Stomach (tissue), 9 donors: Measurements from ENCODE around the gene EMILIN1. TPM values are rescaled to one million over a fixed set of nuclear protein-coding genes. Genes with fewer than 3 reads are reported as not detected.

Experiments
- DNase-seq, 2 donors: peaks; one replicate each; pipeline versions ENCODE4 v3.0.0 to v3.0.0-alpha.2; 2013 to 2019
- H3K27ac ChIP-seq, 5 donors: fragments of 200-600 bp in 4 of 5; sonication (generic) in 4 of 5; one replicate each; pipeline ENCODE4 v1.5.1; 2013 to 2019; ENCODE audit warnings: mild to moderate bottlenecking in 1 of 5, moderate library complexity in 1 of 5
- H3K27me3 ChIP-seq, 3 donors: fragments of 200-600 bp; sonication (generic); one replicate each; pipeline ENCODE4 v1.5.1; 2017 to 2019; ENCODE audit warnings: mixed run types in 1 of 3
- H3K36me3 ChIP-seq, 4 donors: fragments of 200-600 bp; sonication (generic); 1 replicate in 3 of 4; 2 replicates in 1 of 4; pipeline ENCODE4 v1.5.1; 2016 to 2019
- H3K4me1 ChIP-seq, 4 donors: fragments of 200-600 bp; sonication (generic); one replicate each; pipeline ENCODE4 v1.5.1; 2016 to 2019
- H3K4me3 ChIP-seq, 4 donors: fragments of 200-600 bp; sonication (generic) in 3 of 4; one replicate each; pipeline ENCODE4 v1.5.1; 2016 to 2019; ENCODE audit warnings: mild to moderate bottlenecking in 1 of 4
- H3K9me3 ChIP-seq, 4 donors: fragments of 200-600 bp; sonication (generic); one replicate each; pipeline ENCODE4 v1.5.1; 2016 to 2019
- CTCF ChIP-seq, 7 experiments: fragments of 450-650 bp in 4 of 7; fragments of 200-600 bp in 3 of 7; sonication (generic) in 3 of 7; IDR thresholded peaks; one replicate each; pipeline ENCODE4 v1.5.1; 2016 to 2019; ENCODE audit warnings: antibody characterized with exemption in 7 of 7, control low read depth in 2 of 7, mild to moderate bottlenecking in 1 of 7
- EP300 ChIP-seq: sonication (generic); formaldehyde crosslinking; IDR thresholded peaks from one replicate; pipeline ENCODE4 v1.6.1; 2017; ENCODE audit warnings: antibody characterized with exemption
- POLR2A ChIP-seq, 4 donors: fragments of 450-650 bp; IDR thresholded peaks; one replicate each; pipeline ENCODE4 v1.6.1; 2016; ENCODE audit warnings: antibody characterized with exemption in 4 of 4, control low read depth in 2 of 4, mild to moderate bottlenecking in 1 of 4, moderate library complexity in 1 of 4
- POLR2AphosphoS5 ChIP-seq, 3 donors: sonication (generic); formaldehyde crosslinking; IDR thresholded peaks; one replicate each; pipeline ENCODE4 v1.6.1; 2016; ENCODE audit warnings: antibody characterized with exemption in 3 of 3
- WGBS, 5 donors: extraction: QIAGEN DNeasy Blood & Tissue Kit in 3 of 5; methylation state at CpG; one replicate each; pipeline versions ENCODE4 v1.1.5 to v1.1.7; 2013 to 2018; 5-methylcytosine and 5-hydroxymethylcytosine counted together
- intact Hi-C: fragments of 100-400 bp; cut with DNase I; formaldehyde crosslinking; loops from one replicate; pipeline ENCODE4 v1.15.1; 2023; ENCODE audit warnings: low total_unique reads
- polyA plus RNA-seq, 3 donors: library from polyadenylated mRNA; stranded (reverse); fragments of 200-250 nt; gene quantifications; one replicate each; pipeline ENCODE4 v1.2.3, GENCODE V29; 2013
- total RNA-seq, 5 donors: library from RNA; depleted of rRNA; stranded (reverse); fragments of >200 nt; gene quantifications; one replicate each; pipeline versions ENCODE4 v1.1.0 to v1.2.3, GENCODE V29; 2014 to 2016
- donor health status: healthy with polysubstance abuse.
- donor health status: Bipolar disorder and iron deficiency.
- donor health status: healthy.

The EMILIN1 gene
- total and polyA plus RNA-seq, 8 donors: 17.5 to 208 (median 52.1) TPM

- H3K4me1 ChIP-seq: peaks cover 0 to 25% (median 16%) of the 10 kb centered on the region in 4 donors
- no peaks in the 10 kb centered on the region for H3K27me3 ChIP-seq
- H3K27ac ChIP-seq: no peak overlapping the region
- no peak for DNase-seq
- H3K4me3 ChIP-seq: no peak overlapping the region
- WGBS, 5 donors: 90 to 95% (median 93%) methylated on average over 24 of the region's 24 CpGs
- H3K9me3 ChIP-seq: no peaks in the 10 kb centered on the region
- TF ChIP-seq CTCF (IDR thresholded peaks at IDR 0.05) (no peak), POLR2AphosphoS5 (IDR thresholded peaks at IDR 0.05) (no peak), EP300 (no peak), POLR2A (IDR thresholded peaks at IDR 0.05) (no peak)
- peaks cover 0 to 20% (median 0%) of the 10 kb centered on the region in 4 donors for H3K36me3 ChIP-seq
- intact Hi-C loops: no loop called here
Measured at GRCh38 chr2:27094353-27094984, 16.1 kb downstream of the EMILIN1 start.

- WGBS, 5 donors: 89 to 100% (median 96%) methylated on average over 2 of the region's 2 CpGs
- Histone ChIP-seq H3K9me3 (no peaks in the 10 kb centered on the region), H3K4me1 (peaks cover 0 to 25% (median 16%) of the 10 kb centered on the region in 4 donors), H3K36me3 (peaks cover 0 to 29% (median 0%) of the 10 kb centered on the region in 4 donors), H3K27me3 (no peaks in the 10 kb centered on the region), H3K27ac (no peak overlapping the region), H3K4me3 (no peak overlapping the region)
- intact Hi-C loops: no loop called here
- no peak for DNase-seq
- no peak for TF ChIP-seq POLR2AphosphoS5 (IDR thresholded peaks at IDR 0.05)
- no peak for TF ChIP-seq POLR2A (IDR thresholded peaks at IDR 0.05)
- TF ChIP-seq EP300: no peak
Measured at GRCh38 chr2:27095427-27095744, 17.0 kb downstream of the EMILIN1 start.

GRCh38 chr2:27095745-27096651 is 17.6 kb downstream of the EMILIN1 start:
- no peak for TF ChIP-seq EP300
- TF ChIP-seq POLR2AphosphoS5 (IDR thresholded peaks at IDR 0.05): peak in 2 of 3 donors; percentile 29 to 55
- TF ChIP-seq CTCF (IDR thresholded peaks at IDR 0.05): no peak
- Histone ChIP-seq H3K4me3 (peak overlapping the region; percentile 28 to 51 (median 38)), H3K9me3 (no peaks in the 10 kb centered on the region), H3K36me3 (peaks cover 0 to 33% (median 0%) of the 10 kb centered on the region in 4 donors), H3K27ac (peak overlapping the region in 1 of 5 donors; percentile 3), H3K27me3 (no peaks in the 10 kb centered on the region), H3K4me1 (peaks cover 0 to 25% (median 16%) of the 10 kb centered on the region in 4 donors)
- 22 to 37% (median 30%) methylated on average over 11 to 18 of the region's 18 CpGs for WGBS, 5 donors
- intact Hi-C loops: no loop called here
- DNase-seq: peak; percentile 64 to 89

GRCh38 chr2:27096748-27097297 is 18.4 kb downstream of the EMILIN1 start:
- WGBS, 5 donors: 67 to 75% (median 74%) methylated on average over 3 of the region's 3 CpGs
- Histone ChIP-seq H3K9me3 (no peaks in the 10 kb centered on the region), H3K4me1 (peaks cover 0 to 25% (median 16%) of the 10 kb centered on the region in 4 donors), H3K4me3 (no peak overlapping the region), H3K27ac (peak overlapping the region in 1 of 5 donors; percentile 3), H3K36me3 (peaks cover 0 to 32% (median 0%) of the 10 kb centered on the region in 4 donors), H3K27me3 (no peaks in the 10 kb centered on the region)
- no peak for DNase-seq
- TF ChIP-seq POLR2AphosphoS5 (IDR thresholded peaks at IDR 0.05): no peak
- intact Hi-C loops: no loop called here

GRCh38 chr2:27097341-27097740 is 18.9 kb downstream of the EMILIN1 start:
- Histone ChIP-seq H3K27me3 (no peaks in the 10 kb centered on the region), H3K27ac (no peak overlapping the region), H3K4me1 (peaks cover 0 to 21% (median 16%) of the 10 kb centered on the region in 4 donors), H3K36me3 (peaks cover 0 to 27% (median 0%) of the 10 kb centered on the region in 4 donors), H3K9me3 (no peaks in the 10 kb centered on the region), H3K4me3 (no peak overlapping the region)
- WGBS, 5 donors: 86 to 93% (median 91%) methylated on average over 13 to 14 of the region's 14 CpGs
- intact Hi-C loops: no loop called here
- no peak for TF ChIP-seq CTCF (IDR thresholded peaks at IDR 0.05)
- TF ChIP-seq EP300: no peak
- DNase-seq: no peak
